Liver (tissue), 9 donors: Measurements from ENCODE around the gene LINC00305. TPM values are rescaled to one million over a fixed set of nuclear protein-coding genes. Genes with fewer than 3 reads are reported as not detected.

Experiments used
- DNase-seq: peaks from one replicate; pipeline ENCODE4 v3.0.0-alpha.2; 2017; ENCODE audit warnings: low spot score
- H3K27ac ChIP-seq, 2 donors: one replicate each; pipeline ENCODE4 v1.7.0; 2013; ENCODE audit warnings: inconsistent platforms in 2 of 2, low read length in 2 of 2, control low read depth in 1 of 2, low read depth in 1 of 2, mild to moderate bottlenecking in 1 of 2
- H3K27me3 ChIP-seq, 4 donors: one replicate each; pipeline versions ENCODE4 v1.6.1 to v1.7.0; 2013; ENCODE audit warnings: low read length in 3 of 4, inconsistent platforms in 1 of 4, mild to moderate bottlenecking in 1 of 4, moderate library complexity in 1 of 4; ENCODE audit not compliant: control insufficient read depth in 4 of 4, insufficient read depth in 4 of 4
- H3K36me3 ChIP-seq, 4 donors: one replicate each; pipeline versions ENCODE4 v1.6.1 to v1.7.0; 2013; ENCODE audit warnings: low read length in 3 of 4, mild to moderate bottlenecking in 3 of 4, low read depth in 1 of 4, moderate library complexity in 1 of 4; ENCODE audit not compliant: control insufficient read depth in 4 of 4, insufficient read depth in 3 of 4
- H3K4me1 ChIP-seq, 4 donors: one replicate each; pipeline versions ENCODE4 v1.6.1 to v1.7.0; 2013; ENCODE audit warnings: low read length in 3 of 4, mild to moderate bottlenecking in 3 of 4, moderate library complexity in 1 of 4; ENCODE audit not compliant: control insufficient read depth in 4 of 4, insufficient read depth in 4 of 4
- H3K4me3 ChIP-seq, 3 donors: one replicate each; pipeline versions ENCODE4 v1.6.1 to v1.7.0; 2013; ENCODE audit warnings: low read length in 3 of 3, control low read depth in 1 of 3, low read depth in 1 of 3, mild to moderate bottlenecking in 1 of 3
- H3K9ac ChIP-seq, 2 donors: one replicate each; pipeline ENCODE4 v1.7.0; 2013; ENCODE audit warnings: low read length in 2 of 2, mild to moderate bottlenecking in 2 of 2, moderate library complexity in 2 of 2, control low read depth in 1 of 2, low read depth in 1 of 2
- H3K9me3 ChIP-seq, 4 donors: one replicate each; pipeline versions ENCODE4 v1.6.1 to v1.7.0; 2013; ENCODE audit warnings: low read length in 3 of 4; ENCODE audit not compliant: control insufficient read depth in 4 of 4
- ATF3 ChIP-seq: IDR thresholded peaks from 2 replicates; pipeline ENCODE4 v1.6.1; 2016; ENCODE audit warnings: antibody characterized with exemption
- CTCF ChIP-seq: fragments of 150-350 bp; IDR thresholded peaks from 2 replicates; pipeline ENCODE4 v1.5.1; 2017; ENCODE audit warnings: improper control_type of control experiment, low read depth, low read length; ENCODE audit not compliant: missing input control
- EGR1 ChIP-seq, 2 donors: IDR thresholded peaks; 2 replicates each; pipeline ENCODE4 v1.6.1; 2016 to 2018; ENCODE audit warnings: antibody characterized with exemption in 2 of 2, low read depth in 2 of 2
- FOXA1 ChIP-seq: IDR thresholded peaks from 2 replicates; pipeline ENCODE4 v1.6.1; 2016; ENCODE audit warnings: antibody characterized with exemption
- GABPA ChIP-seq, 2 donors: IDR thresholded peaks in 1 of 2; conservative IDR thresholded peaks in 1 of 2; 2 replicates each; pipeline ENCODE4 v1.6.1; 2016; ENCODE audit warnings: antibody characterized with exemption in 2 of 2, mild to moderate bottlenecking in 1 of 2, moderate library complexity in 1 of 2
- HNF4A ChIP-seq, 2 donors: conservative IDR thresholded peaks; 2 replicates each; pipeline ENCODE4 v1.6.1; 2016; ENCODE audit warnings: antibody characterized with exemption in 2 of 2, mild to moderate bottlenecking in 2 of 2
- HNF4G ChIP-seq: IDR thresholded peaks from 2 replicates; pipeline ENCODE4 v1.6.1; 2016; ENCODE audit warnings: antibody characterized with exemption
- MAX ChIP-seq: IDR thresholded peaks from 2 replicates; pipeline ENCODE4 v1.6.1; 2016; ENCODE audit warnings: antibody characterized with exemption
- NR2F2 ChIP-seq: IDR thresholded peaks from 2 replicates; pipeline ENCODE4 v1.6.1; 2016; ENCODE audit warnings: antibody characterized with exemption
- SP1 ChIP-seq: IDR thresholded peaks from 2 replicates; pipeline ENCODE4 v1.6.1; 2018; ENCODE audit warnings: antibody characterized with exemption, mild to moderate bottlenecking
- TAF1 ChIP-seq: conservative IDR thresholded peaks from 2 replicates; pipeline ENCODE4 v1.6.1; 2016; ENCODE audit warnings: antibody characterized with exemption, mild to moderate bottlenecking
- ZBTB33 ChIP-seq: IDR thresholded peaks from 2 replicates; pipeline ENCODE4 v1.6.1; 2016; ENCODE audit warnings: antibody characterized with exemption
- WGBS: extraction: QIAGEN DNeasy Blood & Tissue Kit; methylation state at CpG from one replicate; pipeline ENCODE4 v1.1.7; 2013; 5-methylcytosine and 5-hydroxymethylcytosine counted together
- polyA plus RNA-seq, 2 donors: library from polyadenylated mRNA; stranded (reverse) in 1 of 2; unstranded in 1 of 2; fragments of 200-250 nt in 1 of 2; fragments of >200 nt in 1 of 2; fragmentation: Nextera tagmentation in 1 of 2; extraction: Ambion mirVana in 1 of 2; gene quantifications; one replicate each; pipeline versions ENCODE4 v1.2.1 to v1.2.3, GENCODE V29; 2013 to 2015
- total RNA-seq, 2 donors: library from RNA; depleted of rRNA; stranded (reverse); fragments of >200 nt; gene quantifications; one replicate each; pipeline ENCODE4 v1.2.3, GENCODE V29; 2014
- donor health status: healthy.
- donor health status: healthy.
- donor health status: healthy.
- donor health status: healthy.
- donor health status: healthy.

The LINC00305 gene
- total and polyA plus RNA-seq, 4 donors: 0.84 TPM; not detected in 3

GRCh38 chr18:64094210-64094609 is 54.7 kb downstream of the LINC00305 start (continued):
- TF ChIP-seq ATF3 (no peak), HNF4G (no peak), EGR1 (IDR thresholded peaks at IDR 0.05; ENCODE audit: low read depth in 2 of 2) (no peak)

GRCh38 chr18:64091526-64091925 is 57.4 kb downstream of the LINC00305 start:
- H3K4me1 ChIP-seq: no peaks in the 10 kb centered on the region
- no peak overlapping the region for H3K9ac ChIP-seq
- no peak overlapping the region for H3K27ac ChIP-seq
- no peak for DNase-seq
- no peak for TF ChIP-seq NR2F2
- no peak for TF ChIP-seq SP1
- no peak for TF ChIP-seq HNF4G
- no peak for TF ChIP-seq MAX
- TF ChIP-seq HNF4A (conservative IDR thresholded peaks at IDR 0.05): no peak
- TF ChIP-seq GABPA (IDR thresholded peaks at IDR 0.05 in 1 of 2, conservative IDR thresholded peaks at IDR 0.05 in 1 of 2): no peak
- TF ChIP-seq FOXA1: no peak
- no peak for TF ChIP-seq ATF3
- TF ChIP-seq ZBTB33: no peak
- no peaks in the 10 kb centered on the region for H3K36me3 ChIP-seq
- H3K27me3 ChIP-seq: no peaks in the 10 kb centered on the region
- H3K4me3 ChIP-seq: no peak overlapping the region
- H3K9me3 ChIP-seq: no peaks in the 10 kb centered on the region

- no peaks in the 10 kb centered on the region for H3K27me3 ChIP-seq
- H3K27ac ChIP-seq: no peak overlapping the region
- WGBS: 89% methylated on average over 2 of the region's 2 CpGs
- no peaks in the 10 kb centered on the region for H3K4me1 ChIP-seq
- TF ChIP-seq HNF4G (no peak), SP1 (no peak), TAF1 (no peak), NR2F2 (no peak), HNF4A (conservative IDR thresholded peaks at IDR 0.05) (no peak), CTCF (no peak), MAX (no peak)
- H3K36me3 ChIP-seq: no peaks in the 10 kb centered on the region
- no peak overlapping the region for H3K4me3 ChIP-seq
- H3K9ac ChIP-seq: no peak overlapping the region
- no peak for DNase-seq
- H3K9me3 ChIP-seq: no peaks in the 10 kb centered on the region
These were observed 58.0 kb downstream of the LINC00305 start for GRCh38 chr18:64090876-64091275.
